ENCODE data around the gene ALDOC.

The ALDOC gene

DNA sequence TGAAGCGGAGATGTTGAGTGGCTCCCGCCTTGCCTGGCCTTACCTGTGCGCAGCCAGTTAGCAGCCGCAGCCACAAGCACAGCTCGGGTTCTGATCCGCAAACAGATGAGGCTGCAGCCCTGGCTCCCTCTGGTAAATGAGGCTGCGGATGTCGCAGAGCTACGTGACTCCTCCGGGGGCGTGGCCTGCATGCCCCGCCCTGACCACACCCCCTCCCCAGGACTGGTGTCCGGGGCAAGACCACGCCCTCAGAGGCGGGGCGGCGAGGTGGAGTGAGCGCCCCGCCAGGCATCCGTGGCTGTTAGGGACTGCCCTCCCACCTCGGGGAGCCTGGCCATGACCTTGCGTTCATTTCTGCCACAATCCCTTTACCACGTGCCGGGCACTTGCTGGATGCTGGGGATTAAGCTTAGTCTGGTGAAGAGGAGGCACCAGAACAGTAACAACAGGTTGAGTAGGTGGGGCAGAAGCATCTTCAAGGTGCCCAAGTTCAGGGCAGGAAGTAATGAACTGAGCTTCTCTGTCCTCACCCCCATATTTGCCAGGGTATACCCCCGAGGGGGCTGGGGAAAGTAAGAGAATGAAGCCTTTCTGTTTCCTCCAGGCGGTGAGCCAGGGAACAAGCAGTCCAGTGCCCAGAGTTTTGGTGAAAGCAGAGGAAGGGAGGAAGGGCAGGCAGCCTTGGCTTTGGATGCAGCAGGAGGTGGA is at the start of gene ALDOC:
ALDOC (minus strand) TSS at position 138 of the 708 bp plus-strand sequence. CDS start 1,363 bp downstream, outside the sequence.
- TF ChIP-seq ZNF274 (IDR thresholded peaks at IDR 0.05; ENCODE audit: low read depth, low read length) (no peak), YY1 (IDR thresholded peaks at IDR 0.05; ENCODE audit: insufficient read depth, insufficient read length) (no peak), SUZ12 (IDR thresholded peaks at IDR 0.05; ENCODE audit: extremely low read depth, insufficient read depth, insufficient read length) (no peak)
- H3K4me3 ChIP-seq (ENCODE audit: insufficient read length, low read depth), result peak within 1 kb of the TSS; percentile 9
- peak; percentile 89 for DNase-seq (ENCODE audit: low read depth, low spot score)
- peaks cover 67% of the 10 kb centered on the region for H3K36me3 ChIP-seq (ENCODE audit: insufficient read depth, insufficient read length, low read length)
- H3K9ac ChIP-seq (ENCODE audit: insufficient read length, low read depth), result peak within 1 kb of the TSS; percentile 56
- H3K4me1 ChIP-seq (ENCODE audit: insufficient read depth, insufficient read length), result peaks cover 12% of the 10 kb centered on the region
- H3K9me3 ChIP-seq (ENCODE audit: insufficient read depth, low read length), result no peaks in the 10 kb centered on the region
- peaks cover 7% of the 10 kb centered on the region for H3K27me3 ChIP-seq (ENCODE audit: insufficient read depth, insufficient read length)

DNA sequence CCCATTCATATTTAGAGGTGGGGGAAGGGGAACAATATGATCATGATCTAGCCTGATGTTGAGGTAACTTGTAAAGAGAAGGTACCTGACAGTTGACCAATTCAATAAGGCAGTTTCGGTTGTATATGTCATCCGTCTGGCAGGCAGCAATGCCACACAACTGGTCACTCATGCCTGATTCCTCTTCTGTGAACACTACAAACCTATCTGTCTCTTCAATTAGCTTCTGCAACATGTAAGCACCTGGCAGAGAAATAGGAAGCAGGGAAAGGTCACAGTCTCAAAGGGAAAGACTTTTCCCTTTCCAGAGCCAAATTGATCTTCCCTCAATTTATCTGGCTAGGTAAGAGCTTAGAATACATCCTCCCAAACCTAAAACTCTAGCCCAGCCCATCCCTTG is 47.5 kb upstream of the ALDOC start:
- no peak for TF ChIP-seq YY1 (IDR thresholded peaks at IDR 0.05; ENCODE audit: insufficient read depth, insufficient read length)
- TF ChIP-seq SUZ12 (IDR thresholded peaks at IDR 0.05; ENCODE audit: extremely low read depth, insufficient read depth, insufficient read length), result no peak
- no peak for TF ChIP-seq ZNF274 (IDR thresholded peaks at IDR 0.05; ENCODE audit: low read depth, low read length)
- Histone ChIP-seq H3K36me3 (ENCODE audit: insufficient read depth, insufficient read length, low read length) (peaks cover 91% of the 10 kb centered on the region), H3K4me3 (ENCODE audit: insufficient read length, low read depth) (no peak overlapping the region), H3K4me1 (ENCODE audit: insufficient read depth, insufficient read length) (no peaks in the 10 kb centered on the region), H3K9ac (ENCODE audit: insufficient read length, low read depth) (no peak overlapping the region), H3K27me3 (ENCODE audit: insufficient read depth, insufficient read length) (no peaks in the 10 kb centered on the region), H3K9me3 (ENCODE audit: insufficient read depth, low read length) (no peaks in the 10 kb centered on the region)
- no peak for DNase-seq (ENCODE audit: low read depth, low spot score)

DNA sequence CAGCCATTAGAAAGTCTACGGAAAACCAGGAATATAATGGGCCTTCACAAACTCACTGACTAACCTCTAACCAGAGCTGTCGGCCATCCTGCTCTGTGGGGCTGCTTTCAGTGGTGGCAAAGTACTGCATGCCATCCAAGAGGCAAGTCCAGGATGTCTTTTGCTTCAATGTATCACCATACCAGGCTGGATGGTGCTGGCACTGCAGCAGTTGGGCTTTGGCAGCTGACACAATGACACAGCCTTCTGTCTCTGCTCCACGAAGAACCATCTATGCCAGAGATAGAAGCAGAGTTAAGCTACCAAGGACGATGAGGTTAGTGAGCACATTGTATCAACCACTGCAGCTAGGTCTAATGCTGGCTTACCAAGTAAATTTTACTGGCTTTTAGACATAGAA is 47.0 kb upstream of the ALDOC start:
- peaks cover 91% of the 10 kb centered on the region for H3K36me3 ChIP-seq (ENCODE audit: insufficient read depth, insufficient read length, low read length)
- H3K27me3 ChIP-seq (ENCODE audit: insufficient read depth, insufficient read length), result no peaks in the 10 kb centered on the region
- no peak for DNase-seq (ENCODE audit: low read depth, low spot score)
- H3K4me1 ChIP-seq (ENCODE audit: insufficient read depth, insufficient read length), result no peaks in the 10 kb centered on the region
- H3K9ac ChIP-seq (ENCODE audit: insufficient read length, low read depth), result no peak overlapping the region
- H3K4me3 ChIP-seq (ENCODE audit: insufficient read length, low read depth), result no peak overlapping the region
- TF ChIP-seq ZNF274 (IDR thresholded peaks at IDR 0.05; ENCODE audit: low read depth, low read length), result no peak
- no peak for TF ChIP-seq YY1 (IDR thresholded peaks at IDR 0.05; ENCODE audit: insufficient read depth, insufficient read length)
- no peaks in the 10 kb centered on the region for H3K9me3 ChIP-seq (ENCODE audit: insufficient read depth, low read length)

DNA sequence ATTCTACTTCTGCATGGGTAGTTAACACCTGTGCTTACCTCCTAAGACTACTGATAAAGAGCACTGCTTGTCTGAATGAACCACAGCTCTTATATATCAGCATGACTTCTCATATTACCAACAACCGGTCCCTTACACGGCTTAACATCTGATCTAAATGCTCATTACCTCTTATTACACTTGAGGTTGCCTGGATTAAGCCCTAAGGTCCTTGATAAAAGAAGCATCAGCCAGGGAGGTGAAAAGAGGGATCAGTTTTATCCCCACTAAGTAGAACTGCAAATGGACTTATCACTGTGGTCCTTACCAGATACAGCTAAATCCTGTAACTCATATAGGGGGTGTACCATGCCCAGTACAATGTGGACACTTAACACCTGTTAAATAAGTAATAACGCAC is 45.5 kb upstream of the ALDOC start:
- TF ChIP-seq YY1 (IDR thresholded peaks at IDR 0.05; ENCODE audit: insufficient read depth, insufficient read length) (no peak), ZNF274 (IDR thresholded peaks at IDR 0.05; ENCODE audit: low read depth, low read length) (no peak), SUZ12 (IDR thresholded peaks at IDR 0.05; ENCODE audit: extremely low read depth, insufficient read depth, insufficient read length) (no peak)
- Histone ChIP-seq H3K9me3 (ENCODE audit: insufficient read depth, low read length) (no peaks in the 10 kb centered on the region), H3K27me3 (ENCODE audit: insufficient read depth, insufficient read length) (no peaks in the 10 kb centered on the region), H3K9ac (ENCODE audit: insufficient read length, low read depth) (no peak overlapping the region), H3K4me3 (ENCODE audit: insufficient read length, low read depth) (no peak overlapping the region), H3K4me1 (ENCODE audit: insufficient read depth, insufficient read length) (no peaks in the 10 kb centered on the region), H3K36me3 (ENCODE audit: insufficient read depth, insufficient read length, low read length) (peaks cover 91% of the 10 kb centered on the region)
- no peak for DNase-seq (ENCODE audit: low read depth, low spot score)

DNA sequence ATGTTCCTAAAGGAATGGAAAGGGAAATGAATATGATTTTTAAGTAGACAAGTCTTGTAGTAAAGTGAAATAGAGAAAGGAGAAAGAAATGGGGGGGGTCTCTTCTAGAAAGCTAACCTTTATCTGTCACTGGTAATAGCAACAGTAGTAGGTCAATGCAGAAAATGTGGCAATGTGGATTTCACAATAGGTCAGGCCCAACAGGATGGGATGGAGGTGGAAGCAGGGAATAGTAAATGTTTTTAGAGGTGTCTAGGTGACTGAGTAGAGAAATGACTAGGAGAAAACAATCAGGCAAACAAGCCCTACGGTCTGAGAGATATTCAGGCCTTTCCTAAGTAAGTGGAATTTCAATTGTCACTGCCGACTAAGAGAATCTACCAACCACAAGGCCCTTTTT is 43.3 kb upstream of the ALDOC start:
- no peaks in the 10 kb centered on the region for H3K9me3 ChIP-seq (ENCODE audit: insufficient read depth, low read length)
- no peak for DNase-seq (ENCODE audit: low read depth, low spot score)
- H3K9ac ChIP-seq (ENCODE audit: insufficient read length, low read depth), result no peak overlapping the region
- TF ChIP-seq YY1 (IDR thresholded peaks at IDR 0.05; ENCODE audit: insufficient read depth, insufficient read length) (no peak), SUZ12 (IDR thresholded peaks at IDR 0.05; ENCODE audit: extremely low read depth, insufficient read depth, insufficient read length) (no peak), ZNF274 (IDR thresholded peaks at IDR 0.05; ENCODE audit: low read depth, low read length) (no peak)
- H3K4me1 ChIP-seq (ENCODE audit: insufficient read depth, insufficient read length), result no peaks in the 10 kb centered on the region
- no peak overlapping the region for H3K4me3 ChIP-seq (ENCODE audit: insufficient read length, low read depth)
- no peaks in the 10 kb centered on the region for H3K27me3 ChIP-seq (ENCODE audit: insufficient read depth, insufficient read length)
- peaks cover 93% of the 10 kb centered on the region for H3K36me3 ChIP-seq (ENCODE audit: insufficient read depth, insufficient read length, low read length)

DNA sequence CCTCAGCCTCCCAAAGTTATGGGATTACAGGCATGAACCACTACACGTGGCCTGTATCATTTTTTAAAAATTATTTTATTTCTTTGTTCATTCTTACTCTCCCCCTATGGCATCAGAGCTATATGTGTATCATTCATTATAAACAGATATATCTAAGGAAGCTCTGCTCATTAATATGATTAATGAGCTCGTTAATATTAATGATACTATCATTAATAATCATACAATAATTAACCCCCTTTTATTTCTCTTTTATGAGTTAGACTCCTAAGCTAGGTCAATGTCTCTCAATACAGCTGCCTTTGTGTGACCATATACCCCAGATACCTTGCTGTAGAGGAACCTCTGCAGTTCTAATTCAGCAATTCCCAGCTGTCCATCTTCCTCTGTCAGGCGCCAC is 41.8 kb upstream of the ALDOC start:
- H3K4me3 ChIP-seq (ENCODE audit: insufficient read length, low read depth), result no peak overlapping the region
- H3K9me3 ChIP-seq (ENCODE audit: insufficient read depth, low read length), result no peaks in the 10 kb centered on the region
- TF ChIP-seq SUZ12 (IDR thresholded peaks at IDR 0.05; ENCODE audit: extremely low read depth, insufficient read depth, insufficient read length), result no peak
- TF ChIP-seq YY1 (IDR thresholded peaks at IDR 0.05; ENCODE audit: insufficient read depth, insufficient read length), result no peak
- no peak for TF ChIP-seq ZNF274 (IDR thresholded peaks at IDR 0.05; ENCODE audit: low read depth, low read length)
- no peak for DNase-seq (ENCODE audit: low read depth, low spot score)
- peaks cover 3% of the 10 kb centered on the region for H3K4me1 ChIP-seq (ENCODE audit: insufficient read depth, insufficient read length)
- H3K9ac ChIP-seq (ENCODE audit: insufficient read length, low read depth), result no peak overlapping the region
- H3K36me3 ChIP-seq (ENCODE audit: insufficient read depth, insufficient read length, low read length), result peaks cover 93% of the 10 kb centered on the region
- no peaks in the 10 kb centered on the region for H3K27me3 ChIP-seq (ENCODE audit: insufficient read depth, insufficient read length)

DNA sequence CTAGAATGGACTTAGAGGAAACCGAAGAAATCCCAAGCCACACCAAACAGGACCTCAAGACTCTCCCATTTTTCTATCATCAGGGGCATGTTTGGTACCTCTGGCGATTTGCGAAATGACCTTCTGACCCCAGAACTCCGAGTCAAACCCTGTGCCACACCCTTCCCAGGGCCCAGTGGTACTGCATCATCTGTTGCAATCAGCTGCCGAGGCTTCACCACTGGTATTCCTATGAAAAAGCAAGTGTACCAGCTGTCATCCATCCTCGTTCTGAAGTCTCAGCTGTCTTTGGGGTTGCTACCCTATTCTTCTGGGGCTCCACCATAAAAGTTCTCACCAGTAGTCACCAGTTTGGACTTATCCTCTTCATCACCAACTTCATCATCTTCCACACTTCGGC is 39.6 kb upstream of the ALDOC start:
- no peaks in the 10 kb centered on the region for H3K9me3 ChIP-seq (ENCODE audit: insufficient read depth, low read length)
- no peak for TF ChIP-seq ZNF274 (IDR thresholded peaks at IDR 0.05; ENCODE audit: low read depth, low read length)
- no peak for TF ChIP-seq YY1 (IDR thresholded peaks at IDR 0.05; ENCODE audit: insufficient read depth, insufficient read length)
- TF ChIP-seq SUZ12 (IDR thresholded peaks at IDR 0.05; ENCODE audit: extremely low read depth, insufficient read depth, insufficient read length), result no peak
- H3K36me3 ChIP-seq (ENCODE audit: insufficient read depth, insufficient read length, low read length), result peaks cover 94% of the 10 kb centered on the region
- H3K9ac ChIP-seq (ENCODE audit: insufficient read length, low read depth), result no peak overlapping the region
- no peak for DNase-seq (ENCODE audit: low read depth, low spot score)
- H3K4me3 ChIP-seq (ENCODE audit: insufficient read length, low read depth), result no peak overlapping the region
- H3K27me3 ChIP-seq (ENCODE audit: insufficient read depth, insufficient read length), result no peaks in the 10 kb centered on the region
- H3K4me1 ChIP-seq (ENCODE audit: insufficient read depth, insufficient read length), result peaks cover 3% of the 10 kb centered on the region
